H1 (cell line): ENCODE results near the gene HIVEP3. TPM values are rescaled to one million over a fixed set of nuclear protein-coding genes. Genes with fewer than 3 reads are reported as not detected.

Experiments used
- HDAC6 ChIP-seq: IDR thresholded peaks from one replicate; pipeline ENCODE4 v1.7.1; 2012; ENCODE audit warnings: low read depth, mild to moderate bottlenecking, inconsistent platforms, low read length, moderate library complexity
- polyA plus RNA-seq, 7 experiments: library from polyadenylated mRNA; depleted of rRNA in 3 of 7; stranded (reverse) in 5 of 7; unstranded in 2 of 7; fragments of >200 nt in 5 of 7; fragments of 200-250 nt in 2 of 7; gene quantifications; 1 replicate in 5 of 7; 2 replicates in 1 of 7; 4 replicates in 1 of 7; pipeline versions ENCODE4 v1.2.1 to v1.2.3, GENCODE V29; 2011 to 2013; ENCODE audit warnings: missing spikeins in 2 of 7, mixed read lengths in 2 of 7
- total RNA-seq: library from RNA; stranded (reverse); fragmentation: NEBNext Ultra II Directional; extraction: Animal tissue kit (Norgen Biotek cat#: 25700); gene quantifications from 2 replicates; pipeline ENCODE4 v1.2.1, GENCODE V29; 2021

HIVEP3 gene
- total and polyA plus RNA-seq, 2 of the 8 experiments (the other 6 are each of a cell fraction or from before 2014, with no cell fraction given) = 0.24 to 0.69 TPM

DNA sequence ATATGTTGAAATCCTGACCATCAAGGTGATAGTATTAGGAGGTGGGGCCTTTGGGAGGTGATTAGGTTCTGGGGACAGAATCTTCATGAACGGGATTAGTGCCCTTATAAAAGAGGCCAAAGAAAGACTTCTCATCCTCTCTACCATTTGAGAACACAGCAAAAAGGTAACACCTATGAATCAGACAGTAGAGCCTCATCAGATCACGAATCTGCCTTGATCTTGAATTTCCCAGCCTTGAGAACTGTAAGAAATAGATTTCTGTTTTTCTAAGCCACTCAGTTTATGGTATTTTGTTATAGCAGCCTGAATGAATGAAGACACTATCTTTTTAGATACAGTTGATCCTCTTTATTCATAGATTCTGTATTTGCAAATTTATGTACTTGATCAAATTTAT is 227.3 kb downstream of the HIVEP3 start (continued):
- no peak for TF ChIP-seq HDAC6
